GM21515 (cell line): ENCODE results near the gene ZNF106.

Experiments
- ATAC-seq: cut with Tn5 transposase; IDR thresholded peaks from one replicate; pipeline ENCODE4 v1.9.1; 2021; ENCODE audit not compliant: unreplicated experiment

ZNF106 gene

GRCh38 chr15:42409011-42409410, 81.9 kb downstream of the ZNF106 start:
- no peak for ATAC-seq

GRCh38 chr15:42408178-42408577, 82.8 kb downstream of the ZNF106 start:
- no peak for ATAC-seq

- ATAC-seq, result no peak
Observed at GRCh38 chr15:42405863-42406482, 85.0 kb downstream of the ZNF106 start.

- no peak for ATAC-seq
Observed at GRCh38 chr15:42404461-42405235, 86.3 kb downstream of the ZNF106 start.

GRCh38 chr15:42403389-42403788, 87.6 kb downstream of the ZNF106 start:
- no peak for ATAC-seq

- no peak for ATAC-seq
Observed at GRCh38 chr15:42402455-42403205, 88.3 kb downstream of the ZNF106 start.

GRCh38 chr15:42401544-42402454, 89.1 kb downstream of the ZNF106 start:
- ATAC-seq, result no peak

- ATAC-seq, result no peak
Observed at GRCh38 chr15:42395838-42396237, 95.1 kb downstream of the ZNF106 start.

GRCh38 chr15:42394106-42394505, 96.8 kb downstream of the ZNF106 start:
- no peak for ATAC-seq

- no peak for ATAC-seq
Observed at GRCh38 chr15:42392309-42393024, 98.5 kb downstream of the ZNF106 start.

- ATAC-seq, result no peak
Observed at GRCh38 chr15:42387603-42388002, 103.3 kb downstream of the ZNF106 start.

GRCh38 chr15:42385980-42386700, 104.8 kb downstream of the ZNF106 start:
- no peak for ATAC-seq

- ATAC-seq, result no peak
Observed at GRCh38 chr15:42385206-42385979, 105.5 kb downstream of the ZNF106 start.

- no peak for ATAC-seq
Observed at GRCh38 chr15:42384597-42384996, 106.3 kb downstream of the ZNF106 start.

GRCh38 chr15:42378011-42378410, 112.9 kb downstream of the ZNF106 start:
- ATAC-seq, result no peak

- no peak for ATAC-seq
Observed at GRCh38 chr15:42375941-42376340, 115.0 kb downstream of the ZNF106 start.

GRCh38 chr15:42375252-42375651, 115.7 kb downstream of the ZNF106 start:
- ATAC-seq, result no peak

- ATAC-seq, result no peak
Observed at GRCh38 chr15:42374810-42375209, 116.1 kb downstream of the ZNF106 start.

GRCh38 chr15:42373936-42374335, 117.0 kb downstream of the ZNF106 start:
- ATAC-seq, result no peak
